H9 (cell line): Measurements from ENCODE around the gene KRTAP19-8. TPM values are rescaled to one million over a fixed set of nuclear protein-coding genes. Genes with fewer than 3 reads are reported as not detected.

Source experiments
- DNase-seq: peaks from one replicate; pipeline ENCODE4 v3.0.0-alpha.2; 2017
- H2AFZ ChIP-seq: one replicate; pipeline ENCODE4 v1.6.1; 2013; ENCODE audit warnings: mild to moderate bottlenecking, low read length, control low read depth, moderate library complexity
- H2AK5ac ChIP-seq: 2 replicates; pipeline ENCODE4 v1.6.1; 2013; ENCODE audit warnings: low read length, control low read depth, mixed read lengths; ENCODE audit not compliant: insufficient read length
- H2BK120ac ChIP-seq: one replicate; pipeline ENCODE4 v1.6.1; 2013; ENCODE audit warnings: low read depth, mild to moderate bottlenecking, low read length, control low read depth, inconsistent platforms; ENCODE audit not compliant: poor library complexity, severe bottlenecking
- H2BK12ac ChIP-seq: 2 replicates; pipeline ENCODE4 v1.6.1; 2013; ENCODE audit warnings: low read length, control low read depth, mixed read lengths, low read depth; ENCODE audit not compliant: insufficient read length
- H2BK15ac ChIP-seq: 2 replicates; pipeline ENCODE4 v1.6.1; 2013; ENCODE audit warnings: low read depth, low read length, control low read depth
- H2BK20ac ChIP-seq: one replicate; pipeline ENCODE4 v1.6.1; 2013; ENCODE audit warnings: low read depth, mild to moderate bottlenecking, low read length, control low read depth, inconsistent platforms; ENCODE audit not compliant: poor library complexity, severe bottlenecking
- H2BK5ac ChIP-seq: 2 replicates; pipeline ENCODE4 v1.6.1; 2013; ENCODE audit warnings: low read length, control low read depth, mixed read lengths; ENCODE audit not compliant: insufficient read length
- H3K14ac ChIP-seq: 2 replicates; pipeline ENCODE4 v1.6.1; 2013; ENCODE audit warnings: low read length, control low read depth; ENCODE audit not compliant: insufficient read depth
- H3K18ac ChIP-seq: 2 replicates; pipeline ENCODE4 v1.6.1; 2013; ENCODE audit warnings: low read depth, mild to moderate bottlenecking, mixed read lengths, low read length, control low read depth; ENCODE audit not compliant: insufficient read length
- H3K23ac ChIP-seq: 2 replicates; pipeline ENCODE4 v1.6.1; 2013; ENCODE audit warnings: low read length, control low read depth, mixed read lengths, low read depth; ENCODE audit not compliant: insufficient read length
- H3K23me2 ChIP-seq: 2 replicates; pipeline ENCODE4 v1.6.1; 2013; ENCODE audit warnings: low read depth, mild to moderate bottlenecking, mixed read lengths, low read length, control low read depth; ENCODE audit not compliant: insufficient read length, poor library complexity, severe bottlenecking
- H3K27ac ChIP-seq: 2 replicates; pipeline ENCODE4 v1.5.1; 2013; ENCODE audit warnings: low read length, control low read depth, mixed read lengths, low read depth; ENCODE audit not compliant: insufficient read length
- H3K27me3 ChIP-seq: 2 replicates; pipeline ENCODE4 v1.6.1; 2013; ENCODE audit warnings: low read length, control low read depth, inconsistent platforms; ENCODE audit not compliant: insufficient read depth
- H3K4ac ChIP-seq: 2 replicates; pipeline ENCODE4 v1.6.1; 2013; ENCODE audit warnings: low read depth, mild to moderate bottlenecking, control low read depth, inconsistent platforms, low read length, moderate library complexity
- H3K4me1 ChIP-seq: 2 replicates; pipeline ENCODE4 v1.6.1; 2013; ENCODE audit warnings: low read length, control low read depth, inconsistent platforms; ENCODE audit not compliant: insufficient read depth
- H3K4me2 ChIP-seq: 2 replicates; pipeline ENCODE4 v1.6.1; 2013; ENCODE audit warnings: low read length, control low read depth, mixed read lengths; ENCODE audit not compliant: insufficient read length, insufficient read depth
- H3K56ac ChIP-seq: 2 replicates; pipeline ENCODE4 v1.6.1; 2013; ENCODE audit warnings: low read depth, mild to moderate bottlenecking, mixed read lengths, low read length, control low read depth; ENCODE audit not compliant: insufficient read length
- H3K79me1 ChIP-seq: 2 replicates; pipeline ENCODE4 v1.6.1; 2013; ENCODE audit warnings: low read depth, mild to moderate bottlenecking, moderate library complexity, low read length, control low read depth, inconsistent platforms; ENCODE audit not compliant: insufficient read depth, poor library complexity, severe bottlenecking
- H3K79me2 ChIP-seq: 2 replicates; pipeline ENCODE4 v1.6.1; 2013; ENCODE audit warnings: low read length, control low read depth, inconsistent platforms; ENCODE audit not compliant: insufficient read depth
- H3K9ac ChIP-seq: 2 replicates; pipeline ENCODE4 v1.6.1; 2013; ENCODE audit warnings: low read length, control low read depth, mixed read lengths; ENCODE audit not compliant: insufficient read length; ENCODE audit errors: extremely low read depth
- H3K9me3 ChIP-seq: one replicate; pipeline ENCODE4 v1.6.1; 2013; ENCODE audit warnings: low read depth, low read length, inconsistent platforms; ENCODE audit not compliant: control insufficient read depth
- H3T11ph ChIP-seq: one replicate; pipeline ENCODE4 v1.6.1; 2013; ENCODE audit warnings: mild to moderate bottlenecking, low read length, control low read depth, inconsistent platforms
- H4K20me1 ChIP-seq: one replicate; pipeline ENCODE4 v1.6.1; 2013; ENCODE audit not compliant: control insufficient read depth, insufficient read length, insufficient read depth
- H4K5ac ChIP-seq: 2 replicates; pipeline ENCODE4 v1.6.1; 2013; ENCODE audit warnings: low read depth, mild to moderate bottlenecking, mixed read lengths, low read length, control low read depth; ENCODE audit not compliant: insufficient read length
- H4K8ac ChIP-seq: replicated peaks from 2 replicates; pipeline ENCODE4 v1.6.1; 2013; ENCODE audit warnings: low read length, control low read depth, mixed read lengths, low read depth; ENCODE audit not compliant: insufficient read length
- H4K91ac ChIP-seq: 2 replicates; pipeline ENCODE4 v1.6.1; 2013; ENCODE audit warnings: low read depth, mild to moderate bottlenecking, moderate library complexity, mixed read lengths, low read length, control low read depth; ENCODE audit not compliant: insufficient read length
- H3K27ac Mint-ChIP-seq, 3 experiments: 2 replicates in 2 of 3; 3 replicates in 1 of 3; pipeline ENCODE4 v1.8.0; 2020 to 2021; ENCODE audit warnings: mixed read lengths in 3 of 3, mild to moderate bottlenecking in 1 of 3, moderate library complexity in 1 of 3
- H3K27me3 Mint-ChIP-seq: 2 replicates; pipeline ENCODE4 v1.8.0; 2021; ENCODE audit warnings: low read depth, mild to moderate bottlenecking, moderate library complexity, mixed read lengths
- H3K36me3 Mint-ChIP-seq, 3 experiments: 2 replicates in 2 of 3; 3 replicates in 1 of 3; pipeline ENCODE4 v1.8.0; 2020 to 2021; ENCODE audit warnings: low read depth in 3 of 3, mixed read lengths in 3 of 3; ENCODE audit not compliant: insufficient read depth in 1 of 3
- H3K4me1 Mint-ChIP-seq, 2 experiments: 2 replicates each; pipeline ENCODE4 v1.8.0; 2020; ENCODE audit warnings: mixed read lengths in 2 of 2
- H3K4me3 Mint-ChIP-seq, 2 experiments: 2 replicates in 1 of 2; 3 replicates in 1 of 2; pipeline ENCODE4 v1.8.0; 2020 to 2021; ENCODE audit warnings: mild to moderate bottlenecking in 2 of 2, mixed read lengths in 2 of 2, moderate library complexity in 1 of 2
- H3K9me3 Mint-ChIP-seq, 2 experiments: 2 replicates in 1 of 2; 3 replicates in 1 of 2; pipeline ENCODE4 v1.8.0; 2020; ENCODE audit warnings: mild to moderate bottlenecking in 2 of 2, mixed read lengths in 2 of 2, moderate library complexity in 1 of 2
- CTCF ChIP-seq: fragments of 200-600 bp; sonication (generic); conservative IDR thresholded peaks from 3 replicates; pipeline ENCODE4 v1.8.0; 2021; ENCODE audit warnings: antibody characterized with exemption, mild to moderate bottlenecking
- WGBS: extraction: QIAGEN DNeasy Blood & Tissue Kit; methylation state at CpG from one replicate; pipeline ENCODE4 v1.1.7; 2013; ENCODE audit warnings: missing lambda C conversion rate, low lambda C conversion rate, mixed read lengths; ENCODE audit not compliant: insufficient read length; ENCODE audit errors: extremely low coverage; 5-methylcytosine and 5-hydroxymethylcytosine counted together
- total RNA-seq: library from RNA; stranded (reverse); gene quantifications from 2 replicates; pipeline ENCODE4 v1.2.1, GENCODE V29; 2021

The KRTAP19-8 gene
- total RNA-seq, 1 experiment from 2014 or later, result not detected

GRCh38 chr21:30990514-30991262, 47.6 kb downstream of the KRTAP19-8 start:
- Histone ChIP-seq H3K27ac (no peak overlapping the region), H4K8ac (no peak overlapping the region), H4K91ac (no peak overlapping the region), H3K4me1 (no peaks in the 10 kb centered on the region), H2BK15ac (no peak overlapping the region), H3T11ph (no peak overlapping the region), H2AFZ (no peak overlapping the region), H3K18ac (no peak overlapping the region), H2BK12ac (no peak overlapping the region), H3K79me1 (no peaks in the 10 kb centered on the region), H2AK5ac (no peak overlapping the region), H3K56ac (no peak overlapping the region), H3K79me2 (no peaks in the 10 kb centered on the region), H3K23me2 (no peaks in the 10 kb centered on the region), H3K23ac (no peak overlapping the region), H2BK20ac (no peak overlapping the region), H3K9ac (no peak overlapping the region), H3K9me3 (no peaks in the 10 kb centered on the region), H4K5ac (no peak overlapping the region), H2BK5ac (no peak overlapping the region), H3K27me3 (no peaks in the 10 kb centered on the region), H4K20me1 (no peaks in the 10 kb centered on the region), H2BK120ac (no peak overlapping the region), H3K4me2 (no peak overlapping the region), H3K4ac (no peak overlapping the region), H3K14ac (no peak overlapping the region)
- Mint-ChIP-seq H3K4me3 (no peak overlapping the region), H3K4me1 (peaks cover 3 to 4% of the 10 kb centered on the region in 2 experiments; a peak in 1 of 4 replicates), H3K27me3 (no peaks in the 10 kb centered on the region), H3K36me3 (no peaks in the 10 kb centered on the region), H3K27ac (peak overlapping the region in 1 of 3 experiments; percentile 81; a peak in 2 of 7 replicates), H3K9me3 (no peaks in the 10 kb centered on the region)
- no peak for TF ChIP-seq CTCF
- WGBS, result no CpG with 5 or more reads among the region's 5 CpGs
- DNase-seq, result no peak
